Embryonic facial prominence (tissue), 1 donor: ENCODE measurements around the gene LSM3.

Experiments used
- DNase-seq: peaks from one replicate; pipeline ENCODE4 v3.0.0-alpha.2; 2016; ENCODE audit errors: extremely low spot score

LSM3 gene

GRCh38 chr3:14157951-14158350 lies 20.7 kb upstream of the LSM3 start:
- no peak for DNase-seq

GRCh38 chr3:14158370-14158769 lies 20.2 kb upstream of the LSM3 start:
- DNase-seq, result no peak

GRCh38 chr3:14159426-14159825 lies 19.2 kb upstream of the LSM3 start:
- DNase-seq, result no peak

- no peak for DNase-seq
These were observed 17.3 kb upstream of the LSM3 start for GRCh38 chr3:14161282-14161681.

DNA sequence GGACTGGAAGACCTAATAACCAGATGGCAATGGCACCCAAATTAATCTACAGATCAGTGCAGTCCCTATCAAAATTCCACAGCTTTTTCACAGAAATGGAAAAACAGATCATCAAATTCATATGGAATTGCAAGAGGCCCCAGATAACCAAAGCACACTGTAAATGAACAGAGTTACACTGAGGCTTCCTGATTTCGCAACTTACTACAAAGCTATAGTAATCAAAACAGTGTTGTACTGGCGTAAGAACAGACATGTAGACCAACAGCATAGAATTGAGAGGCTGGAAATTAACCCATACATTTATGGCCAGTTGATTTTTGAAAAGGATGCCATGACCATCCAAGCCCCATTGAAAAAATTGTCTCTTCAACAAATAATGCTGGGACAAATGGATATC lies 16.4 kb upstream of the LSM3 start:
- no peak for DNase-seq

GRCh38 chr3:14166877-14167603 lies 11.6 kb upstream of the LSM3 start:
- no peak for DNase-seq

DNA sequence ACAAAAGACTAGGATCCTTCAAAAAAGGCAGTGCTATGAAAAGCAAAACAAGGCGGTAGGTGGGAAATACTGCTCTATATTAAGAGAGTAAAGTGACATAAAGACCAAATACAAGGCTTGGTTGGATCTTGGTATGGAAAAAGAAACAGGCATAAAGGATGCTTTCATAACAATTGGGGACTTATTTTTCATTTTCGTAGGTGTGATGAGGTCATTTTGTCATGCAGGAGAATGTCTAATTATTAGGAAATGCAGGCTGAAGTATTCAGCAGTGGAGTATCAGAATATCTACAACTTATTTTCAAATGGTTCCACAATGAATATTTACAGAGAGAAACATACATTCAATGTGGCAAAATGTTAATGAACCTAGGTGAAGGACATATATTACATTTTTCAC lies 9.2 kb upstream of the LSM3 start:
- DNase-seq, result no peak

GRCh38 chr3:14169871-14170270 lies 8.7 kb upstream of the LSM3 start:
- DNase-seq, result no peak

- DNase-seq, result no peak
These were observed 8.0 kb upstream of the LSM3 start for GRCh38 chr3:14170531-14171159.

DNA sequence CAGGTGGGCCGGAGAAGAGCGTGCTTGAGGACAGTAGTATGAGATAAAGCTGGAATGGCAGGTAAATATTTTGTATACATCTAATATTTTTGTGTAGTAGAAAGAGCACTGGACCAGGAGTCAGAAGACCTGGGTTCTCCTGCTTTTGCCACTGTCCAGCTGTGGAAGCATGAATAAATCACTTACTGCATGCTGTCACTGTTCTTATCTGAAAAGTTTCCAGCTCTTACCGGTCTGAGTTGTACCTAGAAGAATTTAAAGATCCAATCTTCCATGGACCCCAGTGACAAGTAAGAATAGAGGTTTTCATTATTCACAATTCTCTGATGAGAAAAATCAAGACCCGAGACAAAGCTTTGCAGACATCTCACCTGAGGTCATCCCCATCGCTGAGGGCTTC lies 6.1 kb upstream of the LSM3 start:
- DNase-seq, result no peak

DNA sequence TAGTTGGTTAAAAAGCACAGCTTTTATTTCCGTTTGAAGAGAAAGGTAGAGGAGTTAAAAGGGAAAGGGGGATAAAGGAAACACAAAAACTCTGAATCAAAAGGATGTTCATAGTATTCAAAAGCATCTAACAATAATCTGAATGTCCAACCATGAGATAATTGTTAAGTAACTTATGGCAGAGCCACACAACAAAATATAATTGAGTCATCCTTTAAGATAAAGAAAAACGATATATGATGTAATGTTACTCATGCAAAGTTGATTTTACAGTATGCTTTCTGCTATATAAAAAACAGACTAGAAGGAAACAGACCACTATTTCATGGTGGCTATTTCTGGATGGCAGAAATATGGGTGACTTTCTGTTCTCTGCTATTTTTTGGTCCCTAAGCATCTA lies 4.1 kb upstream of the LSM3 start:
- DNase-seq, result no peak

DNA sequence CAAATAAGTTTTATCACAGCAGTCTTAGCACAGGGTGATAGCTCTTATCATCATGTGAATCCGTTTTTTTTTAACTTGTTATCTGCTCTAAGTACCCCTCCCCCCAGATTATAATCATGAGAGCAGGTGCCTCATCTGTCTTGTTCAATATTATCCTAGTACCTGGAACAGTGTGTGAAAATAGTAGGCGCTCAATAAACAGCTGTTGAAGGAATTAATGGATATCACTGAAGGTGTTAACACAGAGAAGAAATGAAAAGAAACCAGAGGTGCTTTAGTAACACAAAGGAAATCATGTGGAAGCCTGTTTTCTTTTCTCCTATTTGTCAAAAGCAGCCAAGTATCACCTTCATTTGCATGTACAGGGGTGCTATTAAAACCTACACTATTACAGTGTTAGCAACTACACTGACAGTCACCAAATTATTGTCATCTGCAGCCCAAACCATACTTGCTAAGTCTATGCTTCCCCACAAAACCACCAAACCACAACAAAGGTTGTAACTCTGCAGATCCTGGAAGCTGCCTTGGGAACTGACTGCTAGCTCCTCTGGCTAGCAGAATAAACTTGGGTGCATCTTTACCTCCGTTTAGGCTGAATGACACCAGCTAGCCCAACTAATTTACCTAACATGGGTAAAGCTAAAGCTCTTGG lies 3.1 kb upstream of the LSM3 start:
- DNase-seq, result no peak

- DNase-seq, result no peak
These were observed 904 bp upstream of the LSM3 start for GRCh38 chr3:14177580-14178246.

GRCh38 chr3:14179114-14179465 lies 473 bp downstream of the LSM3 start:
- no peak for DNase-seq

- no peak for DNase-seq
These were observed 1.2 kb downstream of the LSM3 start for GRCh38 chr3:14179795-14180194.

DNA sequence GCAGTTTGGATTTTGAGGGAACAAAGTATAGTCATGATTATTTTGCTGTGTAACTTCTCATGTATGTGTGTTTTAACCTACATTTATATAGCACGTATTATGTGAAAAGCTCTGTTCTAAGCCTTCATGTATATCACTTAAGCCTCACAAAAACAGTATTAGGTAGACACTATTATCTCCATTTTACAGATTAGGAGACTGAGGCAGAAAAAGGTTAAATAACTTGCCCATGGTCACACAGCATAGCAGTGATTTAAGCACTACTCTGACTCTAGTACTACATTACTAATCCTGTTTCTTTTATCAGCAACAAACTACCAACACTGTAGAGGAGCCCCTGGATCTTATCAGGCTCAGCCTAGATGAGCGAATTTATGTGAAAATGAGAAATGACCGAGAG lies 2.6 kb downstream of the LSM3 start:
- no peak for DNase-seq

DNA sequence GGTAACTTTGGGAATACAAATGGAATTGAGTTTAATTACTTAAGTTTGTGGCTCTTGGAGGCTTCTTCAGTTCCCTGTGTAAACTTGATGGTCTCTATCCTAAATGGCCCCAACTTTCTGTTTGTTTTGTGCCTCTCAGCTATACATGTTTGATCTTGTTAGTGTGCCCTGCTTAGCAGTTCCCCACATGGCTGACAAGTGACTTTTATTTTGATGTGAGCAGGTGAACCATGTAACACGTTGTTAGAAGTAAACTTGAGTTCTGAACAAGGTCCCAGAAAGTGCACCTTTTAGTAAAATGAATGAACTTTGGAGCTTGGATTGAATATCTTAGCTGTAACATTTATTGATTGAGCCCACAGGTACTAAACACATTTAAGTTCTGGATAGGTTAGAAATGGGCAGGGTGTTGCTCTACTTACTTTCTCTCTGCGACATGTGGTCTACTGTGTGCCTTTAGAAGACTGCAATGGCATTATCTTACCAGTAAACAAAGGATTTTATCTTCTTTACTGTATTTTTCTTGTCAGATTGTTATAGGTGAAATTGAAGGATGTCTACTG lies 4.5 kb downstream of the LSM3 start:
- no peak for DNase-seq

DNA sequence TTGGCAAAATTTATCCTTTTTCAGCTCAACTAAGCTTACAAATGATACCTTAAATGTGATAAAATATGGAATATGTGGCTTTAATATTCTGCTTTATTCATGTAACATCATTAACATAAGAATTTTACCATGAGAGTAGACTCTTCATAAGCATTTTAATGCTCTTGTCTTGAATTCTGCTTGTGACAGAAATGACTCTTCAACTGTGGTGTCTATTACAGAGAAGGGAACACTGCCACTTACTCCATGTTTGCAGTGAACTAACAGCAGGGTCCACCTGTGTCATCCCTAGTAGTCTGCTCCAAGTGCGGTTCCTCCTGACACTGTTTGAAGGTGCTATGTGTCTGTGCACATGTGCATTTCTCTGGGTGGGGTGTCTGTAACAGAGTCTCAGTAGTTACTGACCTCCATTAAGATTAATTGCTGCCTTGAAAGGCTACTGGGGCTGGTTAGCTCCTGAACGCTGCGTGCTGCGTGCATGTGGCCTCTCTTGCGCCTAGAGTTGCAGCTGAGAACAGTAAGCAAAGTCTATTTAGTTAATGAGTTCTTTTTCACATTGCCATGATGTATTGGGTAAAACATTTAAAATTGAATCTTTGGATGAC lies 8.3 kb downstream of the LSM3 start:
- no peak for DNase-seq

DNA sequence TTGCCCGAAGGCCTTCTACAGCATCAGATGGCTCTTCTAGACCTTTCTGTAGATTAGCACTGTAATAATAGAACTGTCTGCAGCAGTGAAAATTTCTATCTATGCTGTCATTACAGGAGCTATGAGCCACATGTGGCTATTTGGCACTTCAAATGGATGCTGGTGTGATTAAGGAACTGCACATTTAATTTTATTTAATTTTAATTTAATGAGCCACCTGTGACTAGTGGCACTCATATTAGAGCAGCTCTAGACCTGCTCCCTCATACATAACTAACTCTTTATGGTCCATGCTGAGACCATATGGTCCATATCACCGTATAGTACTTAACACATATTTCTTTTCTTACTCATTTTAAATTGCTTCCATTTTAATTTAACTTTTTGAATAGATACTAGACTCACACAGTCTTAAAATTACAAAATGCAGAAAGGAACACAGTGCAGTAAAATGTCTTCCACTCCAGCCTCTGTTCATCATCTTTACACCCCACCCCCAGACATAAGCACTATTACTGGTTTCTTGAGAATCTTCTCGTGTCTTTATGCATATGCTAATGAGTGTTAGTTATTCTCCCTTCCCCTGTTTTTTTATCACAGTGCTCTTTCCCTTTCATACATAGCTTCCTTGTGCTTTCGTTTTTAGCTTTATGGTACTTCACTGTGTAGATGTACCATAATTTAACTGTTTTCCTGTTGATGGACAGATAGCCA lies 9.6 kb downstream of the LSM3 start:
- DNase-seq, result no peak

DNA sequence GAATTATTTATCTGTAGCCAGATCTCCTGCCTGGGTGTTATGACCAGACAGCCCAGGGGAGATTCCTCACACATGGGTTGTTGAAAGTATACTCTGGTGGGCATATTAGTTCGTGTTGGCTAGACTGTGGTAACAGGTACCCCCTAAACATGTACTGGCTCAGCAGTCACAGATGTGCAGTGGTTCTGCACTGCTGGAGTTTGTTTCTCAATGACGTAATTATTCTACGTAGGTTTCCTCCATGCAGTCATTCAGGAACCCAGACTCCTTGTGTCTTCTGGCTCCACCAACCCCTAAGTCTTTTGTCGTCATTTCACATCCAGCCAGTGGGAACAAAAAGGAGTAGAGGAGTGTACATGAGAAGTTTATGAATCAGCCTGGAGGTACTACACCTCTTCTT lies 16.2 kb downstream of the LSM3 start:
- no peak for DNase-seq

DNA sequence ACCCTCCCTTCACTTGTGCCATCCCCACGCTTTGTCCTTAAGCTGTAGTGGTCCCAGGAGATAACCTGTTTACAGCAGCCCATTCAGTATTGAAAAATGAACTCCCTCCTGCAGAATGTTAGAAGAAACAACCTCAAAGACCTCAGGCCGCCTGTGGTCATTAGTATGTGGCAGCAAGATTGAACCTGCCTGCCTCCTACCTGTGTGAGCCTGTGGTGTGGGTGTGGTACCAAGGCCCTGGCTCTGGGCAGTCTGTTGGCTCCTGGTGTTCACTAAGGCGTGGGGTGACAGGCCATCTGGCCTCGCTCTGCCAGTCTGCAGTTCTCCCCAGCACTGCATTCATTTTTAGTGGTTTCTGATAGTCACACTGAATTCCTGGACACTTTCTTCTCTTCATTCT lies 21.0 kb downstream of the LSM3 start:
- DNase-seq, result no peak
